ENCODE results near the gene SYT2.
"Not testable (repeated sequence)": the region's sequence is repeated elsewhere in the genome, so short reads cannot be mapped to it uniquely, and the experiment has no call there.

SYT2 gene

DNA sequence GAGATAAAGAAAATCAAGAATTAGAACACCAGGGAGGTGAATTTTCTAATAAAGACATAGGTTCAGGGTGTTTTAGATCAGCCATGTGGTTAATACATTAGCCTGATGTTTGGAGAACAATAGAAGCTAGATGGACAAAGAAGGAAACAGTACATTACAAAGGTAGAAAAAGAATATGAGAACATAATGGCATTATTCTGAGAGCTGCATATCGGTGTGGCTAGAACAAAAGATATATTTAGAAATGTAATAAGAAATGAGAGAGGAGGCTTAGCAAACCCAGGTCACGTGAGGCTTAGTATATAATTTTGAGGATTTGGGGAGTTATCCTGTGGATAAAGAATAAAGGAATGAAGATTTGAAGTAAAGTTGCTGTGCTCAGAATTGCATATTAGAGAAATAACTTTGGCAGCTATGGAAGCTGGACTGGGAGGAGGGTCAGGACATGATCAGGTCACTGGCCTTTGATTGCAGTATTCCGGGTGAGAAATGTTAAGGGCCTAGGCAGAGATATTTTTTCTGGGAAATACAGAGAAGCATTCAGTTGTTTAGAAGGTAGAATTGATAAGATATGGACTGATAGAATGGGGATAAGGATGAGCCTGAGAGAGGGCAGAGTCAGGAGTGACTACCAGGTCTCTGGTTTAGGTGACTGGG lies 164.5 kb downstream of the SYT2 start:
- not testable (repeated sequence) for DNase-seq (ENCODE audit: low spot score)

DNA sequence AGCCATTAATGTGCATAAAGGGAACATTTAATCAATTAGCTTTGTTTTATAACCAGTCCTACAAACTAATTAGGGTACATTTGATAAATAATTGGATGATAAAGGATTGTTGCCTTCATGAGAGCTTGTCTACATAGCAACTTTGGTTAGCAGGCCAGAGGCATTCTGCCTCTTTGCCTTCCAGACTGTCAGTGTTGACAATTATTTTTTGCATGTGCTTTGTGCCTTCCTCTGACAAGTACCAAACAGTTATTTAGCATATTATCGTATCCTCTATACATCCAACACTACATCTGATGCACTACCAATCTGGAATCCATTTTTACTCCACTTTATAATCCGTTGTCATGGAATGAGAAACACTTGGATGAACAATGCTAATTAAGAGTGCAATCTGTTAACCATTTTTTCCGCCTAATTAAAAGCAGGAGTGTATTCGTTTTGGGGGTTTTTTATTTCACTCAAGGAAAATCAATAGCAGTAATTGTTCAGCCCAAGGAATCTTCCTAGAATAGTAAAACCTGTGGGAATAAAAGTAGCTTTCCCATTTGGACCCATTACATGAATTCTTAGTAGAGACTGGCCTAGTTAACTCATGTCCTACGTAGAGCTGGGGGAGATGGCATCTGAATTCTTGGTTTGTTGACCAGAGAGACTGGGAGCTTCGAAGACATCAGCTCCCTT lies 165.3 kb downstream of the SYT2 start:
- DNase-seq (ENCODE audit: low spot score) = not testable (repeated sequence)

GRCh38 chr1:202543537-202543936 lies 166.7 kb downstream of the SYT2 start:
- not testable (repeated sequence) for DNase-seq (ENCODE audit: low spot score)

- not testable (repeated sequence) for DNase-seq (ENCODE audit: low spot score)
Observed at GRCh38 chr1:202542415-202542814, 167.8 kb downstream of the SYT2 start.

- DNase-seq (ENCODE audit: low spot score) = not testable (repeated sequence)
Observed at GRCh38 chr1:202540858-202541257, 169.4 kb downstream of the SYT2 start.
